Lung (tissue), 12 donors: ENCODE data around the gene TNIK. TPM values are rescaled to one million over a fixed set of nuclear protein-coding genes. Genes with fewer than 3 reads are reported as not detected.

Experiments used
- ATAC-seq: fragments of 200-7000 bp; cut with Tn5 transposase; one replicate; pipeline ENCODE4 v1.9.1; 2020; ENCODE audit warnings: moderate number of reproducible peaks; ENCODE audit not compliant: insufficient read depth, low FRiP score
- DNase-seq, 3 donors: peaks; one replicate each; pipeline ENCODE4 v3.0.0-alpha.2; 2013 to 2017
- H3K27ac ChIP-seq, 2 donors: one replicate each; pipeline ENCODE4 v1.5.1; 2013; ENCODE audit warnings: mild to moderate bottlenecking in 2 of 2, moderate library complexity in 2 of 2, control low read depth in 1 of 2, inconsistent platforms in 1 of 2, low read depth in 1 of 2, low read length in 1 of 2
- H3K27me3 ChIP-seq, 3 donors: one replicate each; pipeline ENCODE4 v1.5.1; 2013; ENCODE audit warnings: low read length in 2 of 3; ENCODE audit not compliant: control insufficient read depth in 3 of 3, insufficient read depth in 3 of 3
- H3K36me3 ChIP-seq, 4 donors: one replicate each; pipeline ENCODE4 v1.5.1; 2013; ENCODE audit warnings: low read length in 4 of 4, mild to moderate bottlenecking in 1 of 4, moderate library complexity in 1 of 4; ENCODE audit not compliant: control insufficient read depth in 4 of 4, insufficient read depth in 4 of 4
- H3K4me1 ChIP-seq, 5 donors: one replicate each; pipeline ENCODE4 v1.5.1; 2013; ENCODE audit warnings: low read length in 5 of 5, mild to moderate bottlenecking in 2 of 5, moderate library complexity in 1 of 5; ENCODE audit not compliant: control insufficient read depth in 5 of 5, insufficient read depth in 5 of 5
- H3K4me3 ChIP-seq: one replicate; pipeline ENCODE4 v1.5.1; 2013; ENCODE audit warnings: mild to moderate bottlenecking, control low read depth, moderate library complexity
- H3K9ac ChIP-seq, 2 donors: one replicate each; pipeline ENCODE4 v1.5.1; 2013; ENCODE audit warnings: low read length in 2 of 2, control low read depth in 1 of 2; ENCODE audit not compliant: insufficient read depth in 1 of 2
- H3K9me3 ChIP-seq, 4 donors: one replicate each; pipeline ENCODE4 v1.5.1; 2013; ENCODE audit warnings: low read length in 3 of 4, mild to moderate bottlenecking in 1 of 4, moderate library complexity in 1 of 4; ENCODE audit not compliant: control insufficient read depth in 4 of 4, insufficient read depth in 3 of 4
- CTCF ChIP-seq: IDR thresholded peaks from 2 replicates; pipeline ENCODE4 v1.5.1; 2012; ENCODE audit warnings: mild to moderate bottlenecking; ENCODE audit errors: control extremely low read depth, extremely low read depth
- WGBS, 2 donors: extraction: QIAGEN DNeasy Blood & Tissue Kit; methylation state at CpG; one replicate each; pipeline ENCODE4 v1.1.7; 2013; 5-methylcytosine and 5-hydroxymethylcytosine counted together
- polyA plus RNA-seq, 2 donors: library from polyadenylated mRNA; stranded (reverse); fragments of 200-250 nt; gene quantifications; one replicate each; pipeline ENCODE4 v1.2.1, GENCODE V29; 2013
- total RNA-seq, 2 donors: library from RNA; depleted of rRNA in 1 of 2; stranded (reverse); fragments of >200 nt in 1 of 2; gene quantifications; one replicate each; pipeline ENCODE4 v1.2.1, GENCODE V29; 2014 to 2021
- donor health status: control.
- donor health status: control.
- donor health status: Bipolar disorder and iron deficiency.
- donor health status: healthy.
- donor health status: DM: yes; HTN: yes; CAD: no.

TNIK gene
- total and polyA plus RNA-seq, 4 donors = 9.4 to 36.3 (median 14.3) TPM

- ATAC-seq = no peak
- no peak overlapping the region for H3K4me3 ChIP-seq
- 85 to 88% methylated on average over 1 of the region's 1 CpG for WGBS, 2 donors
These were observed 299.9 kb downstream of the TNIK start for GRCh38 chr3:171160325-171160724.

GRCh38 chr3:171159822-171160157, 300.4 kb downstream of the TNIK start:
- no peak overlapping the region for H3K4me3 ChIP-seq
- peaks cover 0 to 3% (median 0%) of the 10 kb centered on the region in 5 donors for H3K4me1 ChIP-seq
- no peak for TF ChIP-seq CTCF
- H3K36me3 ChIP-seq = peaks cover 6 to 20% (median 7%) of the 10 kb centered on the region in 4 donors
- no peak for DNase-seq
- 91 to 94% methylated on average over 6 of the region's 6 CpGs for WGBS, 2 donors
- no peak overlapping the region for H3K27ac ChIP-seq
- peaks cover 0 to 4% (median 3%) of the 10 kb centered on the region in 4 donors for H3K9me3 ChIP-seq
- no peak for ATAC-seq
- no peak overlapping the region for H3K9ac ChIP-seq
- peaks cover 0 to 16% (median 0%) of the 10 kb centered on the region in 3 donors for H3K27me3 ChIP-seq

More at GRCh38 chr3:171160325-171160724, 299.9 kb downstream of the TNIK start:
- TF ChIP-seq CTCF = no peak
- no peak for DNase-seq
- peaks cover 0 to 3% (median 0%) of the 10 kb centered on the region in 5 donors for H3K4me1 ChIP-seq
- H3K36me3 ChIP-seq = peaks cover 6 to 20% (median 7%) of the 10 kb centered on the region in 4 donors
- H3K9me3 ChIP-seq = peaks cover 0 to 4% (median 3%) of the 10 kb centered on the region in 4 donors
- H3K9ac ChIP-seq = no peak overlapping the region
- H3K27me3 ChIP-seq = peaks cover 0 to 16% (median 0%) of the 10 kb centered on the region in 3 donors
- no peak overlapping the region for H3K27ac ChIP-seq

GRCh38 chr3:171159024-171159821, 301.0 kb downstream of the TNIK start:
- Histone ChIP-seq H3K27ac (no peak overlapping the region), H3K9ac (no peak overlapping the region), H3K9me3 (peaks cover 0 to 4% (median 3%) of the 10 kb centered on the region in 4 donors), H3K27me3 (peaks cover 0 to 16% (median 0%) of the 10 kb centered on the region in 3 donors), H3K4me1 (peaks cover 0 to 3% (median 0%) of the 10 kb centered on the region in 5 donors), H3K36me3 (peaks cover 6 to 20% (median 7%) of the 10 kb centered on the region in 4 donors), H3K4me3 (no peak overlapping the region)
- WGBS, 2 donors = 90% methylated on average over 20 of the region's 20 CpGs
- ATAC-seq (no peak), DNase-seq (no peak)
- no peak for TF ChIP-seq CTCF
